ELF-1 (cell line): ENCODE measurements around the gene GNGT1.
"Not testable (repeated sequence)": the region's sequence is repeated elsewhere in the genome, so short reads cannot be mapped to it uniquely, and the experiment has no call there.

ENCODE experiments used
- DNase-seq: peaks from one replicate; pipeline ENCODE4 v3.0.0-alpha.2; 2016; ENCODE audit warnings: low read depth, low spot score

The GNGT1 gene

GRCh38 chr7:93902777-93903423 is 3.5 kb upstream of the GNGT1 start:
- DNase-seq, result no peak

DNA sequence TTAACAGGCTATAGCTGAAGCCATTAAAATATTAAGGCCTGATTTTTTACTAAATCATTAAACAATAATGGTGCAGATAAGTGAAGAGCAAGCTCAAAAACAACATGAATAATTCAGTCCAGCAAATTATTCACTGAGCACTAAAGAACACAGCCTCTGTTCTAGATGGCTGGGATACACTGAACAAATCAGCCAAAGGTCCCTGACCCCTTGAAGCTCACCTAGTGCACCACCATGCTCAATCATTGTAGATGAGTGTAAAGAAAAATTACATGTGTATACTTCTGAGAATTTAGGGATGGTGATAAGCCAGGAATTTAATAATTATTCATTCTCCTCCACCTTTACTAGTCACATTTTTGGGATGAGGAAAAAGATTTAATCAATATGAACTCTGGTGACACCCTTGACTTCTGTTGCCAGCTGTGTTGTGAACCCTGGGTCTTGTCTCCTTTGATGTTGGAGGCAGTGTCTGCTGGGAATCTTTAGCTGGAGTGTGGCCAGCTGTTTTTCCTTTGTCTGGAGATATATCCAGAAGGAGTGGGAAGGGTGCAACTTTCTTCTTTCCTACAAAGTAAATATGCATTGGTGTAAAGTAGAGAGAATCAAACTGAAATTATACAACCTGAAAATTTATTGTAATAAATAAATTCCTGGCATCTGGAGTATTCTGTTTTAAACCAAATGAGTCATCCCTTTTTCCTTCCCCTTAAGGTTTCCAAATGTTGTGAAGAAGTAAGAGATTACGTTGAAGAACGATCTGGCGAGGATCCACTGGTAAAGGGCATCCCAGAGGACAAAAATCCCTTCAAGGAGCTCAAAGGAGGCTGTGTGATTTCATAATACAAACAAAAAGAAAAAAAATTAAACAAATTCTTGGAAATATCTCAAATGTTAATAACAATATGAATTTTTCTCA is 4.0 kb downstream of the GNGT1 start:
- no peak for DNase-seq

DNA sequence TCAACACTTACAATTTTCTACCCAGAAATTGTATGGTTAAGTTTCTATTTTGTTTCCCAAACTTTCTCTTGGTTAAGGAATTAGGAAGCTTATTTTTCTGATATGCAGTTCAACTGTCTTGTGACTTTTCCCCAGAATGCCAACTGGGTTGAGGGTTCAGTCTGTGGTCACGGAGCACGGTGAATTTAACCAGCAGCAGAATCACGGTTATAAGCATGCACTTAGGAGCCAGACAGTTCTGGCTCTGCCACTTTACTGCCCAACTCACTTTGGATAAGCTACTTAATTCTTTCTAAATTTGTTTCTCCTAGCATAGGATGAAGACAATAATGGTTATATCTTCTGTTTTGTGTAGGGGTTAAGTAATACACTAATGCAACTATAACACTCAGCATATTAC is 4.9 kb downstream of the GNGT1 start:
- not testable (repeated sequence) for DNase-seq

- not testable (repeated sequence) for DNase-seq
Measured at GRCh38 chr7:93911661-93912060, 5.3 kb downstream of the GNGT1 start.

DNA sequence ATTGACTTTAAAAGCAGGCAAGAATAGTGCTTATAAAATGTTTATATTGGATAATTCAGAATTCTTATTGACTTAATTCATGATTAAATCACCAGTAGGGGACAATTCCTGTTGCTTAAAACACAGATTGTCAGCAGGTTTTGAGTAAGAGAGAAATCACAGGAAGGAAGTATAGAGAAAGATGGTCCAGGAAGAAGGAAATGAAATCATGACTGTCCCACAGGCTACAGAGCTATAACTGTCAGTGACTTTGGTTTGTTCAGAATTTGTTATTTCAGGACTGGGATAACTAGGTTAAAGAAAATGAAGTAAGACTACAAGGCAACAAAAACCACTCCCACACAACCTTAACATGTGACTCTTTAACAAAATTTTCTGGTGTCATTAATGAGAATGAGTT is 6.8 kb downstream of the GNGT1 start:
- DNase-seq, result no peak

DNA sequence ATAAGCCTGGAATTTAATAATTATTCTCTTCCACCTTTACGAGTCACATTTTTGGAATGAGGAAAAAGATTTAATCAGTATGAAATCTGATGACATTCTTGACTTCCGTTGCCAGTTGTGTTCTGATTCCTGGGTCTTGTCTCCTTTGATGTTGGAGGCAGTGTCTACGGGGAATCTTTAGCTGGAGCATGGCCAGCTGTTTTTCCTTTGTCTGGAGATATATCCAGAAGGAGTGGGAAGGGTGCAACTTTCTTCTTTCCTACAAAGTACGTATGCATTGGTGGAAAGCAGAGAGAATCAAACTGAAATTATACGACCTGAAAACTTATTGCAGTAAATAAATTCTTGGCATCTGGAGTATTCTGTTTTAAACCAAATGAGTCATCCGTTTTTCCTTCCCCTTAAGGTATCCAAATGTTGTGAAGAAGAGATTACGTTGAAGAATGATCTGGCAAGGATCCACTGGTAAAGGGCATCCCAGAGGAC is 8.3 kb downstream of the GNGT1 start:
- no peak for DNase-seq

DNA sequence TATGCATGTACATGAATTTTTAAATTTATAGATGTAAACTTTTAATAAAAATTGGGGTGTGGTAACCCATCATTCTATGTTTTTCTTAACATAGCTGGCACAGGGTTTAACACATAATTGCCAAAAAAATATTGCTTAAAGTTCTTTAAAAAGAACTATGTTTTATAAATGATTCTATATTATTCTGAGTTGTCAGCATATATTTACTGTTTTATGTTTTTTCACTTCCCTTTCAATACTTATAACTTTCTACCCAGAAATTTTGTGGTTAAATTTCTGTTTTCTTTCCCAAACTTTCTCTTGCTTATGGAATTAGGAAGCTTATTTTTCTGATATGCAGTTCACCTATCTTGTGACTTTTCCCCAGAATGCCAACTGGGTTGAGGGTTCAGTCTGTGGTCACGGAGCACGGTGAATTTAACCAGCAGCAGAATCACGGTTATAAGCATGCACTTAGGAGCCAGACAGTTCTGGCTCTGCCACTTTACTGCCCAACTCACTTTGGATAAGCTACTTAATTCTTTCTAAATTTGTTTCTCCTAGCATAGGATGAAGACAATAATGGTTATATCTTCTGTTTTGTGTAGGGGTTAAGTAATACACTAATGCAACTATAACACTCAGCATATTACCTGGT is 9.0 kb downstream of the GNGT1 start:
- DNase-seq, result not testable (repeated sequence)

DNA sequence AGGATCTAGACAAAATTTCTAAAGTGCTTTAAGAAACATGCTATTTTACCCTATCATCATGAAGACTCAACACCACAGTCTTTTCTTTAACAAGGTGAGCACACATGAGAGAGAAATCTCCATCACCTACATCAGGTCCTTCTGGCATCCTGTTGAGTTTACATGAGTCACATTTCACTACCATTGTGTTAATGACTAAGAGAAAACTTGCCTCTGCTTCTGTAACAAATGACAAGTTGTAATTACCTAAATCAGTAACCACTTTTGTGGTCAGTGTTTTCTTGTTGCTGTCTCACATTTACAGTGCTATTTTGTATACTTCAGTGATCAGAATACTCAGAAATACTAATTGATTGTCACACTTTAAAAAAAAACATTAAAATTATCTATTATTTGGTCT is 9.5 kb downstream of the GNGT1 start:
- not testable (repeated sequence) for DNase-seq

- DNase-seq, result not testable (repeated sequence)
Measured at GRCh38 chr7:93916315-93916714, 9.9 kb downstream of the GNGT1 start.

- no peak for DNase-seq
Measured at GRCh38 chr7:93920496-93921182, 14.3 kb downstream of the GNGT1 start.

GRCh38 chr7:93921186-93921585 is 14.8 kb downstream of the GNGT1 start:
- DNase-seq, result no peak

DNA sequence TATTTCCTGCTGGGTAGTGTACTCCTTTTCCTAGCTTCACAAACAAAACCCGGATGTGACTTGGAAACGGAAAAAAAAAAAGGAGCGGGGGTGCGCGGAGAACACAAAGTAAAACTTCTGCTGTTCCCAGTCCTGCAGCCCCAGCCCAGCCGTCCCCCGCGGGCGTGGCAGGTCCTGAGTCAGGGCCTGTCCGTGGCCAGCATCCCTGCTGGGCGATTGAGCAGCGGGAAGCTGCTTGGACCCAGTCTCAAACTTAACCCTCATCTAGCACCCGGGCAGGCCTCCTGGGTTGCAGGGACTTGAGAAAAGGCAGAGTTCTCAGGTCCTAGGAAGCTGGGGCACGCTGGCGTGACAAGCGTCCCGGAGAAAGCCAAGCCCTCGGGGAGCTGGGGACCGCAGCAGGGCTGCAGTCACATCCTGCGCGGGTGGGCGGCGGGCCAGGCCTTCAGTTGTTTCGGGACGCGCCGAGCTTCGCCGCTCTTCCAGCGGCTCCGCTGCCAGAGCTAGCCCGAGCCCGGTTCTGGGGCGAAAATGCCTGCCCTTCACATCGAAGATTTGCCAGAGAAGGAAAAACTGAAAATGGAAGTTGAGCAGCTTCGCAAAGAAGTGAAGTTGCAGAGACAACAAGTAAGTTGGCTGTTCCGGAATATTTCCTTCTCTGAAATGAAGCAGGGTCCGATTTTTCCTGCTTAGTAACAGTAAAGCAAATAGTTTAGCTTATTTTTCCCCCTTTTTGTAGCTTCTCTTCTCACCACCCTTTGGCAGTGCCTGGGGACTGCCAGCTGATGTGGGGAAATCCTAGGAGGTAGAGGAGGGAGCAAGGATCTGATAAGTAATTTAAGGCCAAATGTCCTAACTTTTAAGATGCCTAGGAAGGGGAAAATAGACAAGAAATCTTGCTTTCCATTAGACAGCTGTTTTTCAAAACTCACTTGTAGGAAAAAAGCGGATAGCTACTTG is 15.5 kb downstream of the GNGT1 start, which contains the start of gene GNG11:
TSS of gene GNG11 (plus strand) at position 129 of the 960 bp plus-strand sequence. CDS start at position 532, 403 bp downstream.
- DNase-seq, result peak; percentile 70

- DNase-seq, result no peak
Measured at GRCh38 chr7:93923296-93923695, 16.9 kb downstream of the GNGT1 start.

GRCh38 chr7:93923942-93924341 is 17.6 kb downstream of the GNGT1 start:
- DNase-seq, result no peak

- no peak for DNase-seq
Measured at GRCh38 chr7:93926800-93927199, 20.4 kb downstream of the GNGT1 start.

DNA sequence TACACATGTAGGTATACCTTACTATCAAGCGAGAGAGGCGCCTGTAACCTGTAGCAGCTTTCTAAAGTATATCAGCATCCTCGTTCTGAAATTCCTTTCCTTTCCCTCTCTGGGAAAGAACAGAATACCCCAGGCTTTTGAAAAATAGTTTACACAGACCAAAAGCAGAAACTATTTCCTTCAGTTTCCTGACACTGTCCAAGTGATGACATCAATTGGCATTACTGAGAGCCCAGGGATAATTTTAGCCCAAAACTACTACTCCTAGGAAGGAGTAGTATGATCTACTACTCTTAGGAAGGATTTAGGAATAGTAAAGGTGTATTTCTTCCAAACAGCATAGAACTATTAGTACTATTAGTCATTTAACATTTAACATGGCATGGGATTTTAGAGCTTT is 21.2 kb downstream of the GNGT1 start:
- DNase-seq, result no peak

DNA sequence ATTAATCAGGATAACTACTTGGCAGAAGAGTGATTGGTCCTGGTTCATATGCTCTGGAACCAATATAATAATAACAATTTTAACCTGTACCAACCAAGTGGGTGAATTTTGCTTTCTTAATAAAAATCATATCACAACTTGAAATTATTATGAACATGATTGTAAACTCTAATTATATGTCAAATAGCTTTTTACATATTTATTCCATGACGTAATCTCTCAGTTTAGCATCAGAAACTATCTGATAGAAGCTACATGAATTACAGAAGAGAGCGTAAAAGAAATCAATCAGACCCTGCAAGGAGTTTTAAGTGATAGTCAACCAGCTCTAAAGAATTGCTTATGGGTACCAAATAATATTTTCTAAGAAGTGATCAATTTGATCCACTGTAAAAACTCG is 25.3 kb downstream of the GNGT1 start:
- DNase-seq, result no peak

DNA sequence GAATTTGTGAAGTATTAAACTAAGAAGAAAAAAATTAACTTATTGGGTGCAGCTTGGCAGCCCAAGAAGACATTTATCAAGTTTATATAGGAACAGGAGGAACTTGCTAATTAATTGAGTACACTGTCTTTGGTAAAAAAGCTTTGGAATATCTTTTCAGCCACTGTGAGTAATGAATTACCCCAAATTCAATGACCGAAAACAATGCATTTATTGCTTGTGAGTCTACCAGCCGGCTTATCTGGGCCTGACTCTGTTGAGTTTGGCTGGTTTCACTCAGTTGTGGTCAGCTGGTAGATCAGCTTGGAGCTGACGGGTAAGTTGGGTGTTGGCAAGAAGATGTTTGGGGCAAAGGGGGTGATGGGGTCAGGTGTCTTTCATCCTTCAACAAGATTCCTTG is 26.8 kb downstream of the GNGT1 start:
- no peak for DNase-seq

DNA sequence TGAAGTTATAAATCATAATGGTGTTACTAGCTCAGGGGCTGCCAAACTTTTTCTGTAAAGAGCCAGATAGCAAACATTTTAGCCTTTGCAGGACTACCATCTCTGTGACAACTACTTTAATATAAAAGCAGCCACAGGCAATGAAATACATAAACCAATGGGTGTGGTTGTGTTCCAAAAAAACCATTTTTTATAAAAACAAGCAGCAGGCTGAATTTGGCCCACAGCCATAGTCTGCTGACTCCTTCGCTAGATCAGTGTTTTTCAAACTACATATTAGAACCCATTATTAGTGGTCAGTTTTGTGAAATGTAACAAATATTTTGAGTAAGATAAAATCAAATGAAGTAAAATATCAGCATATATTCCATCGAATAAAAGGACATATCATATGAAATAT is 28.7 kb downstream of the GNGT1 start:
- no peak for DNase-seq

DNA sequence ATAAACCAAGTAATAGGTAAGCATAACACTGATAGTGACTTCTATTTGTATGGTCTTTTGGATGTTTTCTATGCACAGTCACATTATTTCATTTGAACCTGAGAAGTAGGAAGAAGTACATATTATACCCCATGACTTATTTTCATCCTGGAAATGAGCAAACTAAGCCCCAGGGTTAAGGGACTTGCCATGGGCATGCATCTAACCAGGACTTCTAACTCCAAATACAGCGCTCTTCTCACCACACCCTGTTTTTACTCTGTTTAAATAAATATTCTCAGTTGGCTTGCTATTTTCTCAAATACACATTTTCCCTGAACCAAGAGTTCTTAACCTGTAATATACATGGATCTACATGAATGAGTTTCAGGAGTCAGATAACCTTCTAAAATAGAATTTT is 31.5 kb downstream of the GNGT1 start:
- no peak for DNase-seq
